ENCODE data around the gene GLT8D2. TPM values are rescaled to one million over a fixed set of nuclear protein-coding genes. Genes with fewer than 3 reads are reported as not detected.

GLT8D2 gene
- total RNA-seq, 1 experiment from 2014 or later, result 1.6 TPM

- BruUV-seq (replicated peaks), result no TSS peak
- Histone ChIP-seq H3K4me1 (ENCODE audit: insufficient read depth, low read length) (no peaks in the 10 kb centered on the region), H3K36me3 (ENCODE audit: low read depth, low read length) (peaks cover 14% of the 10 kb centered on the region; the same call in 1 of the 2 replicates), H3K4me2 (ENCODE audit: low read length) (no peak overlapping the region), H3K27me3 (ENCODE audit: low read length) (no peaks in the 10 kb centered on the region), H3K79me2 (ENCODE audit: low read length) (no peaks in the 10 kb centered on the region), H3K9ac (ENCODE audit: low read length) (no peak overlapping the region), H3K9me2 (replicated peaks; ENCODE audit: low read length) (no peaks in the 10 kb centered on the region), H3K9me3 (ENCODE audit: low read length) (no peaks in the 10 kb centered on the region), H3F3A (ENCODE audit: low read length, unreplicated experiment) (no peaks in the 10 kb centered on the region), H3K4me3 (ENCODE audit: low read length) (no peak overlapping the region), H3K27ac (ENCODE audit: low read length) (no peak overlapping the region), H2AFZ (ENCODE audit: low read length) (no peak overlapping the region), H4K20me1 (ENCODE audit: low read length) (no peaks in the 10 kb centered on the region)
- POLR2A ChIA-PET (ENCODE audit: unreplicated experiment), result interaction anchor here (0.6 kb wide), 1 partner anchor 115 kb away, joined by 3 read pairs; no protein-coding TSS in a partner anchor
- CTCF ChIA-PET, result no interaction called here
- TF ChIP-seq EZH2 (IDR thresholded peaks at IDR 0.05; ENCODE audit: low read length, unreplicated experiment) (no peak), EZH2phosphoT487 (IDR thresholded peaks at IDR 0.05; ENCODE audit: borderline replicate concordance, low read length) (no peak), CTCF (conservative IDR thresholded peaks at IDR 0.05; ENCODE audit: low read depth, low read length) (no peak)
- intact Hi-C loops (cut with micrococcal nuclease), result no loop called here
- ATAC-seq, result no peak
- DNase-seq, result no peak
Observed at GRCh38 chr12:104079024-104079423, 29.0 kb upstream of the GLT8D2 start.

GRCh38 chr12:104073699-104074098 is 23.7 kb upstream of the GLT8D2 start:
- no peak for ATAC-seq
- H3K27ac ChIP-seq (ENCODE audit: low read length), result no peak overlapping the region
- H3K9ac ChIP-seq (ENCODE audit: low read length), result no peak overlapping the region
- no peaks in the 10 kb centered on the region for H3K27me3 ChIP-seq (ENCODE audit: low read length)
- CTCF ChIA-PET, result no interaction called here
- H4K20me1 ChIP-seq (ENCODE audit: low read length), result no peaks in the 10 kb centered on the region
- H3K36me3 ChIP-seq (ENCODE audit: low read depth, low read length), result 0 out of 2 replicates have a peak, but pooled peaks cover 3% of the 10 kb centered on the region
- H3K9me3 ChIP-seq (ENCODE audit: low read length), result no peaks in the 10 kb centered on the region
- no peaks in the 10 kb centered on the region for H3F3A ChIP-seq (ENCODE audit: low read length, unreplicated experiment)
- BruUV-seq (replicated peaks), result no TSS peak
- H3K9me2 ChIP-seq (replicated peaks; ENCODE audit: low read length), result no peaks in the 10 kb centered on the region
- H3K79me2 ChIP-seq (ENCODE audit: low read length), result no peaks in the 10 kb centered on the region
- H3K4me3 ChIP-seq (ENCODE audit: low read length), result no peak overlapping the region
- POLR2A ChIA-PET (ENCODE audit: unreplicated experiment), result no interaction called here
- TF ChIP-seq EZH2 (IDR thresholded peaks at IDR 0.05; ENCODE audit: low read length, unreplicated experiment) (no peak), EZH2phosphoT487 (IDR thresholded peaks at IDR 0.05; ENCODE audit: borderline replicate concordance, low read length) (no peak)
- DNase-seq, result no peak
- intact Hi-C loops (cut with micrococcal nuclease), result no loop called here
- H3K4me1 ChIP-seq (ENCODE audit: insufficient read depth, low read length), result no peaks in the 10 kb centered on the region
- no peak overlapping the region for H3K4me2 ChIP-seq (ENCODE audit: low read length)
- no peak overlapping the region for H2AFZ ChIP-seq (ENCODE audit: low read length)

- Histone ChIP-seq H3K79me2 (ENCODE audit: low read length) (peaks cover 3% of the 10 kb centered on the region; the same call in 1 of the 2 replicates), H4K20me1 (ENCODE audit: low read length) (no peaks in the 10 kb centered on the region), H2AFZ (ENCODE audit: low read length) (no peak overlapping the region), H3K4me1 (ENCODE audit: insufficient read depth, low read length) (no peaks in the 10 kb centered on the region), H3K4me3 (ENCODE audit: low read length) (no peak overlapping the region), H3K9me2 (replicated peaks; ENCODE audit: low read length) (no peaks in the 10 kb centered on the region), H3K9ac (ENCODE audit: low read length) (no peak overlapping the region), H3K9me3 (ENCODE audit: low read length) (no peaks in the 10 kb centered on the region), H3K27ac (ENCODE audit: low read length) (no peak overlapping the region), H3K27me3 (ENCODE audit: low read length) (no peaks in the 10 kb centered on the region), H3K4me2 (ENCODE audit: low read length) (no peak overlapping the region), H3F3A (ENCODE audit: low read length, unreplicated experiment) (no peaks in the 10 kb centered on the region), H3K36me3 (ENCODE audit: low read depth, low read length) (peaks cover 9% of the 10 kb centered on the region)
- no TSS peak for BruUV-seq (replicated peaks)
- ATAC-seq, result no peak
- CTCF ChIA-PET, result no interaction called here
- DNase-seq, result no peak
- no peak for TF ChIP-seq CTCF (conservative IDR thresholded peaks at IDR 0.05; ENCODE audit: low read depth, low read length)
- TF ChIP-seq EZH2phosphoT487 (IDR thresholded peaks at IDR 0.05; ENCODE audit: borderline replicate concordance, low read length), result no peak
- TF ChIP-seq EZH2 (IDR thresholded peaks at IDR 0.05; ENCODE audit: low read length, unreplicated experiment), result no peak
- POLR2A ChIA-PET (ENCODE audit: unreplicated experiment), result no interaction called here
- intact Hi-C loops (cut with micrococcal nuclease), result no loop called here
Observed at GRCh38 chr12:104072099-104072498, 22.1 kb upstream of the GLT8D2 start.

Data from PC-3 (cell line).